CD4-positive, alpha-beta T cell treated with Interleukin-10 for 1 hour (primary cell): ENCODE measurements around the gene HS6ST1.
"Not testable (repeated sequence)": the region's sequence is repeated elsewhere in the genome, so short reads cannot be mapped to it uniquely, and the experiment has no call there.

ENCODE experiments used
- DNase-seq: peaks from one replicate; pipeline ENCODE4 v3.0.0-alpha.2; 2020

HS6ST1 gene

GRCh38 chr2:128279009-128279408, 39.7 kb downstream of the HS6ST1 start:
- DNase-seq = no peak

DNA sequence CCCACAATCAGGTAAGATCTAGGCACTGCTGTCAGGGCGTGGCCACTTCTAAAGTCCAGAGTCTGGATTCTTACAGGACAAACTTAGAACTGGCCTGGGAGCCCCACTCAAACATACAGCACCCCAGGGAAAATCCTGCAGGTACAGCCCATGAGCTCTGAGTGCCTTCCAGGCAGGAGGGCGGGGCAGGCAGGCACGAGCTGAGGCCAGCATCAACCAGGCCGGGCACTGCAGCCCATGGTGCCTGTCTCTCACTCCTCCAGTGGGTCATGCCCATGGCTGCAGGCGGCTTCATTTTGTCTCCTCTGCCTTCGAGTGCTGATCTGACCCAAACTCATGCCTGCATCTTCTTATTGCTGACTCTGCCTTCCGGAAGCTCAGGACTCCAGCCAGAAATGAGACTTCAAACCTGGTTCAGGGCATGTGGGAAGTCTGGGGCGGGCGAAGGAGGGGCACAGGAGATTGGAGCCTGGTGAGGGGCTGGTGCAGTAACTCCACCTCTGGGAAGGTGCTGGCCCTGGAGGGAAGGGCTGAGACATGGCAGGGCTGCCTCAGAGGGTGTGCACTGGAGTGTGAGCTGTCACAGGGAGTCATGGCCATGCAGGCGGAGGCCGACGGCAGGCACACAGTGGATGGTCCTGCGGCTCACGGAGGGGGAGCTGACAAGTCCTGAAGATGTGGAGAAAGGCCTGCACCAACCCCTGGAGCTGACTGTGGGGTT, 40.5 kb downstream of the HS6ST1 start:
- no peak for DNase-seq

DNA sequence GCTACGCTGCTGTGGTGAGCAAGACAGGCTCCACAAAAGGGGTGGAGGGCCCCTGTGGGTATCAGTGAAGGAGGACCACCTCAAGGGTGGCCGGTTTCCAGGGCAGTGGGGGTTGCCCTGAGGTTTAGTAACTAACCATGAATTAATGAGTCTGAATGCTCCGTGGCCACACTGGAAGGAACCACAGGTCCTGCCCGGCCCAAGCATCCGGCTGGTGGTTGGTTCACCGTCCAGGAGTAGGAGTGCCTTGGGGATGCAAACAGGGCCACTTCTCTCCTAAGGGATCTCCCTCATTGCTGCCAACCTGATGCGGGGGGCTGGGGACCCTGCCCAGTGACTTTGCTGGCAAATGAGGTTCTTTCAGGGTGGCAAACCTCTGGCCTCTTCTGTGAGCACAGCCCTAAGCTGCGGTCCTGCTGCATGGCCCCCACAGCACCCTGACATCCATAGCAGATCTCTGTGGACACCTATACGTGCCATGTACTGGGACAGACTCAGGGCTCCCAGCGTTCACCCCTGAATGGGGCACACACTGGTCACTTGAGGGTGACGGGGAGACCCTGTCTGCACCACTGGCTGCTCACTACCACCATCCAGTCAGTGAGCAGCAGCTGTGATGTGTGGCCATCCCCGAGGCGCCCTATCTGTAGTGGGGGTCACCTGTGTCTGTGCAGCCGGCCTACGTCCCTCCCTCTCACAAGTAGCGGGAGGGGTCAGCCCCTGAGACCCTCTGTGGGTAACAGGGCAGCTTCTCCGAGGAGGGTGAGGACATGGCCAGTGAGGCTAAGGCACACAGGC, 41.6 kb downstream of the HS6ST1 start:
- no peak for DNase-seq

GRCh38 chr2:128275498-128276045, 43.1 kb downstream of the HS6ST1 start:
- no peak for DNase-seq

DNA sequence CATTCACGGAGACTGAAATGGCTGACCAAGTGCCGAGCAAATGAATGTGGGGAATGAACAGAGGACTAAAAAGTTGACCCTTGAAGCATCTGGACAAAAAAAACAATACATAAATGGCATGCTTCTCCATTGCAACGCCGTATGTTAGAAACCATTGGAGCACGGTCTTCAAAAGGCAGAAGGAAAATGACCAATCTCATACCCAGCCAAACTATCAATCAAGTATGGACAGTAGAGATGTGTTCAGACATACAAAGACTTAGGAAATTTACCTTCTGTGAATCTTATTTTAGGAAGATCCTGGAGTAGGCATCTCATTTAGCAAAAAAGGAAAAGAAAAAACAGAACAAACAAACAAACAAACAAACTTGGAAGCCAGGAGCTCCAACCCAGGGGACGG, 44.5 kb downstream of the HS6ST1 start:
- no peak for DNase-seq

- peak; percentile 58 for DNase-seq
These were observed 45.1 kb downstream of the HS6ST1 start for GRCh38 chr2:128273469-128274081.

DNA sequence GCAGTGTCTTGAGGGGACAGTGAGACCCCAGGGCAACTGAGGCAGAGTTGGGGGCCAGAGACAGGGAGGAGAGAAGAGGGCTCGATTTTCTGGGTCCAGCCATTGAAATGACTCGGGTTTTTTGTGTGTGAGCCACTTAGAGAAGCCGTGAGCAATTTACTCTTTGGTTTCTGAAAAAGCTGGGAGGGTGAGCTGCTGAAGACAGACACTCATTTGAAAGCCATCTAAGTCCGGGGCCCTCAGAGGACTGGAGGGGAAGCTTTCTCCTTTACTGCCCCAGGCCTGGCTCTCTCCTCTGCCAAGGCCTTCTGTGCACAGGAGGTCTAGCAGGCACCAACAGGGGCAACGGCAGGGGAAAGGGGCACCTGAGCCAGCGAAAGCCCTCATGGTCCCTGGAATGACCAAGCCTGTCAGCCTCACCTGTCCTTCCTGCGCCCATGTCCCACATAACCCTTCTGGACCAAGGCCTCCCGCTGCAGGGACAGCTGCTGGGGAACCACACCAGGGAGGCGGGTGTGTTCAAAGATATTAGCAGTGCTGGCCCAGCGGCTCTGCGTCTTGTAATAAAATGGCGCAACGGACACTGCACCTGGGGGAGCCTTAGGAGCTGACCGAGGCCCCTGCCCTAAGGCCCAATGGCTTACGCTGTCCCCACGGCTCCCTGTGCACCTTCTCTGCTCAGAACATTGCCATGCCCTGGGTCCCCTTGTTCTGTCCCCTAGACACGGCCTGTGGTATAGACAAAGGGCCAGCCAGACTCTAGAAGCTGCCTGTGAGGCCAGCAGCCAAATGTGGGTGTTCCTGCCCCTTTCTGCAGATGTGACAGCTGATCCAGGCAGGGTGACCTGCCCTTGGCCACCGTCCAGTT, 45.8 kb downstream of the HS6ST1 start:
- DNase-seq = no peak

- no peak for DNase-seq
These were observed 46.6 kb downstream of the HS6ST1 start for GRCh38 chr2:128271911-128272600.

DNA sequence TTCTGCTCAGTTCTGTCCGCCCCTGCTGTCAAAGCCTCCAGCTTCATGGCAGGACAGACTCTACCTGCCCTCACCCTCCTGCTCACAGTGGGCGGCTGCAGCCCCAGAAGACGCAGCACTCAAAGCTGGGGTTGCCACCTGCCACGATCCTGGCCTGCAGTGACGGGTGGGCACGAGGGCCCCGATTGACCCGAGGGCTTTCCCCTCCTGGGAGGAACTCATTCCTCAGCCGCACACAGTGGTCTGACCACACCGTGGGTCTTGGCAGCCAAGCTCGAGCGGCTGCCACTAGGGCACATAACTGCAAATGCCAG, 47.1 kb downstream of the HS6ST1 start:
- no peak for DNase-seq

DNA sequence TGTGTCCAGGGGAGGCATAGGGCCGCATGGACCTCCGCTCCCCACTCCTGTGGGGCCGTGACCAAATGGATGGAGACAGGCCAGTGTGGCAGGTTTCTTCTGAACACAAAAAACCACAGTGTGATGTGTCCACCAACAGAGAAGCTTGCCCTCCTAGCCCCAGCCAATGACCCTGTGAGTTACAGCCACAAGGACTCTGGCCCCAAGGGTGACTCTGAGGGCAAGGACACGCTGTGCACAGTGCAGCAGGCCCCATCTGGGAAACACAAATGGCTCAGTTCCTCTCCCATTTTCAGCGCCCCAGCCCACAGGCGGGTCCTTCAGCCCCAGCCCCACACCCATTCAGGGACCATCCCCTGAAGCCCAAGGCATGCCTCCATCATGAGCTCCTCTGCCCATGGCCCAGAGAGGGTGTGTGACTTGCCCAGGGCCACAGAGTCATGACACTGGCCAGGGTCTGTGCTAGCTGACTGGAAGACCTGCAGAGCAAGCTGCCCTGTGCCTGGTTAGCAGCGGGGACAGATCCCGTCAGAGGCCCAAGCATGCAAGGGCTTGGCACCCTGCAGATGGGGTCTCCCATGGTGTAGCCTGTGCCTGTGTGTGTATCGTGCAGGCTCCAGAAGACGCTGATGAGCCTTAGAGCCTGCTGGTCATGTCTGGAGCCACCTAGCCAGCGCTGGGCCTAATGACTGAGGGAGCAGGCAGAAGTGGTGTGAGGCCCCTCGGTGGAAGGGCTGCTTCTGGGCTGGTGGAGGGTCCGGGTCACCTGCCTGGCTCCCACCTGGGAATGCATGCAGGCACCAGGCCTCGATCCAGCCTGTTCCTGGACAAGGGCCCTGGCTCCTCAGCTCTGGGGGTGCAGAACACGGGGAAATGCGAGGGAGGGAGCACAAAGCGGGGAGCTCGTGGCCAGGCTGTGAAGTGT, 47.7 kb downstream of the HS6ST1 start:
- DNase-seq = no peak

- no peak for DNase-seq
These were observed 48.5 kb downstream of the HS6ST1 start for GRCh38 chr2:128269990-128270671.

GRCh38 chr2:128269063-128269989, 49.3 kb downstream of the HS6ST1 start:
- DNase-seq = no peak

- not testable (repeated sequence) for DNase-seq
These were observed 50.1 kb downstream of the HS6ST1 start for GRCh38 chr2:128268611-128269010.

- not testable (repeated sequence) for DNase-seq
These were observed 50.5 kb downstream of the HS6ST1 start for GRCh38 chr2:128268145-128268544.

DNA sequence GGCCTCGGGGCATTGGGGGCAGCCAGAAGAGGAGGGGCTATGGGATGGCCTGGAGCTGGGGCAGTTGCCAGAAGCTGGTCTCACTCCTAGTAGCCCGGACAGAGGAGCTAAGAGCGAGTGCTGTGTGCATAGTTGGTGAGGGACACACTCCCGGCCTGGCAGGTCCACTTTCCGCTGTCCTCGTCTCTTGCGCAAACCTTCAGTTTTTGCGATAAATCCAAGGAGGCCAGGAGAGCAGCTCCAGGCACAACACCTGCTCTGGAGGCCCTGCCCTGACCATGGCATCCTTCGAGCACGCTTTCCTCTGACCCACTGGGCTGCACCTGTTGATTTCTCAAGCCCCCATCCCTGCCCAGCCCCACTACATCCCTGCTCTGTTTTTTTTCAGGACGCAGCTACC, 51.0 kb downstream of the HS6ST1 start:
- not testable (repeated sequence) for DNase-seq

- DNase-seq = not testable (repeated sequence)
These were observed 51.5 kb downstream of the HS6ST1 start for GRCh38 chr2:128267197-128267596.

DNA sequence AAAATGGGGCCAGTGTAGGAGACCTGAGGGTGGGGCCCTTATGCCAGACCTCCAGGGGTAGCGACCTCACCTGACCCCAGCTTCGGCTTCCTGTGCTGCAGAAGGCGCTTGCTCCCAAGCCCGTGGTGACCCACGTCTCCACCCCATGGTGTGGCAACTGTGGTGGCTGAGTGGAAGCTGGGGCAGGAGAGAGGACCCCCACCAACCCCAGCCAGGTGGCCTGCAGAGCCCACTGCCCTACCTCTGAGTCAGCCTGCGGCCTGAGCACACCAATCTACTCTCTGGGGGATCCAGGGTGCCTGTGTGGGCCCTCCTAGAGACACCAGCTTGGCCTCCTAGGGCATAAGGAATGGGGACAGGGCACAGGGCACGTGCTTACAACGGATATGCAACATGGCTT, 52.2 kb downstream of the HS6ST1 start:
- DNase-seq = not testable (repeated sequence)

DNA sequence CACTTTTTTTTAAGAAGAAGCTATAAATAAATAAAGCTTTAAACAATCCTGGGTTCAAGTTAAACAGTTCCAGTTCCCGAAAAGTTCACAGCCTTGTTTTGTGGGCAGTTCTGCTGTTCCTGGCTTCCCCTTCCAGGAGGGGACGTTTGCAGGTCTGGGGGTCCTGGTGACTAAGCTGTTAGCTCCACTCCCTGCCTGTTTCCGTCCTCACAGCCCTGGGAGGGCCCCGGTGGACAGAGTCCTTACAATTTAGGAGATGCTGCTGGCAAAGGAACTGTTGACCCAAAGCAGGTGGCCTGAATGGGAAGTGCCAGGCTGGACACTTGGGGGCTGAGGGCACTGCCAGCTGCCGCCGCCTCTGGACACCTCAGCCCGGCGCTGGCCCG, 53.1 kb downstream of the HS6ST1 start:
- not testable (repeated sequence) for DNase-seq
